ENCODE data around the gene PELO.
A peak's percentile ranks its signal among the peaks of the same experiment; 100 is the strongest.

PELO gene

GRCh38 chr5:52786391-52786790, 1.3 kb upstream of the PELO start:
- H3K36me3 ChIP-seq (ENCODE audit: control insufficient read depth, insufficient read depth, low read length): no peaks in the 10 kb centered on the region
- H3K27ac ChIP-seq (ENCODE audit: insufficient read depth, low read length, poor library complexity, severe bottlenecking): no peak overlapping the region
- H3K9me3 ChIP-seq (ENCODE audit: control insufficient read depth, low read length): no peaks in the 10 kb centered on the region
- H3K4me1 ChIP-seq (ENCODE audit: control insufficient read depth, insufficient read depth, low read length, poor library complexity, severe bottlenecking): peaks cover 12% of the 10 kb centered on the region
- no peak overlapping the region for H3K4me3 ChIP-seq (ENCODE audit: insufficient read depth, low read depth, low read length, poor library complexity, severe bottlenecking)
- H3K27me3 ChIP-seq (replicated peaks; ENCODE audit: control insufficient read depth, insufficient read depth, low read length, poor library complexity, severe bottlenecking): no peaks in the 10 kb centered on the region
- no peak for DNase-seq

- peak in 1 of 3 donors; percentile 21 for DNase-seq
- H3K27ac ChIP-seq (ENCODE audit: insufficient read depth, low read length, poor library complexity, severe bottlenecking): peak overlapping the region; percentile 12
- no peaks in the 10 kb centered on the region for H3K9me3 ChIP-seq (ENCODE audit: control insufficient read depth, low read length)
- peak overlapping the region; percentile 78 for H3K4me3 ChIP-seq (ENCODE audit: insufficient read depth, low read depth, low read length, poor library complexity, severe bottlenecking)
- H3K27me3 ChIP-seq (replicated peaks; ENCODE audit: control insufficient read depth, insufficient read depth, low read length, poor library complexity, severe bottlenecking): no peaks in the 10 kb centered on the region
- H3K4me1 ChIP-seq (ENCODE audit: control insufficient read depth, insufficient read depth, low read length, poor library complexity, severe bottlenecking): peaks cover 12% of the 10 kb centered on the region
- no peaks in the 10 kb centered on the region for H3K36me3 ChIP-seq (ENCODE audit: control insufficient read depth, insufficient read depth, low read length)
Measured at GRCh38 chr5:52786949-52787599, 642 bp upstream of the PELO start.

GRCh38 chr5:52788505-52788821, 747 bp downstream of the PELO start:
- no peak for DNase-seq
- Histone ChIP-seq H3K9me3 (ENCODE audit: control insufficient read depth, low read length) (no peaks in the 10 kb centered on the region), H3K36me3 (ENCODE audit: control insufficient read depth, insufficient read depth, low read length) (no peaks in the 10 kb centered on the region), H3K4me3 (ENCODE audit: insufficient read depth, low read depth, low read length, poor library complexity, severe bottlenecking) (peak overlapping the region; percentile 78), H3K27ac (ENCODE audit: insufficient read depth, low read length, poor library complexity, severe bottlenecking) (peak overlapping the region; percentile 57), H3K27me3 (replicated peaks; ENCODE audit: control insufficient read depth, insufficient read depth, low read length, poor library complexity, severe bottlenecking) (no peaks in the 10 kb centered on the region), H3K4me1 (ENCODE audit: control insufficient read depth, insufficient read depth, low read length, poor library complexity, severe bottlenecking) (peaks cover 12% of the 10 kb centered on the region)

- Histone ChIP-seq H3K27me3 (replicated peaks; ENCODE audit: control insufficient read depth, insufficient read depth, low read length, poor library complexity, severe bottlenecking) (no peaks in the 10 kb centered on the region), H3K4me1 (ENCODE audit: control insufficient read depth, insufficient read depth, low read length, poor library complexity, severe bottlenecking) (peaks cover 12% of the 10 kb centered on the region), H3K36me3 (ENCODE audit: control insufficient read depth, insufficient read depth, low read length) (no peaks in the 10 kb centered on the region), H3K9me3 (ENCODE audit: control insufficient read depth, low read length) (no peaks in the 10 kb centered on the region), H3K27ac (ENCODE audit: insufficient read depth, low read length, poor library complexity, severe bottlenecking) (no peak overlapping the region), H3K4me3 (ENCODE audit: insufficient read depth, low read depth, low read length, poor library complexity, severe bottlenecking) (no peak overlapping the region)
- no peak for DNase-seq
Measured at GRCh38 chr5:52789378-52789777, 1.7 kb downstream of the PELO start.

GRCh38 chr5:52789851-52790250, 2.1 kb downstream of the PELO start:
- H3K36me3 ChIP-seq (ENCODE audit: control insufficient read depth, insufficient read depth, low read length): no peaks in the 10 kb centered on the region
- H3K4me3 ChIP-seq (ENCODE audit: insufficient read depth, low read depth, low read length, poor library complexity, severe bottlenecking): no peak overlapping the region

GRCh38 chr5:52791366-52791765, 3.6 kb downstream of the PELO start:
- DNase-seq: no peak
- Histone ChIP-seq H3K9me3 (ENCODE audit: control insufficient read depth, low read length) (no peaks in the 10 kb centered on the region), H3K27me3 (replicated peaks; ENCODE audit: control insufficient read depth, insufficient read depth, low read length, poor library complexity, severe bottlenecking) (no peaks in the 10 kb centered on the region), H3K4me3 (ENCODE audit: insufficient read depth, low read depth, low read length, poor library complexity, severe bottlenecking) (no peak overlapping the region), H3K4me1 (ENCODE audit: control insufficient read depth, insufficient read depth, low read length, poor library complexity, severe bottlenecking) (peaks cover 12% of the 10 kb centered on the region), H3K27ac (ENCODE audit: insufficient read depth, low read length, poor library complexity, severe bottlenecking) (no peak overlapping the region), H3K36me3 (ENCODE audit: control insufficient read depth, insufficient read depth, low read length) (no peaks in the 10 kb centered on the region)

More at GRCh38 chr5:52789851-52790250, 2.1 kb downstream of the PELO start:
- Histone ChIP-seq H3K9me3 (ENCODE audit: control insufficient read depth, low read length) (no peaks in the 10 kb centered on the region), H3K27me3 (replicated peaks; ENCODE audit: control insufficient read depth, insufficient read depth, low read length, poor library complexity, severe bottlenecking) (no peaks in the 10 kb centered on the region), H3K4me1 (ENCODE audit: control insufficient read depth, insufficient read depth, low read length, poor library complexity, severe bottlenecking) (peaks cover 12% of the 10 kb centered on the region), H3K27ac (ENCODE audit: insufficient read depth, low read length, poor library complexity, severe bottlenecking) (no peak overlapping the region)
- no peak for DNase-seq

- Histone ChIP-seq H3K36me3 (ENCODE audit: control insufficient read depth, insufficient read depth, low read length) (no peaks in the 10 kb centered on the region), H3K4me3 (ENCODE audit: insufficient read depth, low read depth, low read length, poor library complexity, severe bottlenecking) (no peak overlapping the region), H3K9me3 (ENCODE audit: control insufficient read depth, low read length) (no peaks in the 10 kb centered on the region), H3K27ac (ENCODE audit: insufficient read depth, low read length, poor library complexity, severe bottlenecking) (no peak overlapping the region), H3K27me3 (replicated peaks; ENCODE audit: control insufficient read depth, insufficient read depth, low read length, poor library complexity, severe bottlenecking) (no peaks in the 10 kb centered on the region), H3K4me1 (ENCODE audit: control insufficient read depth, insufficient read depth, low read length, poor library complexity, severe bottlenecking) (peaks cover 3% of the 10 kb centered on the region)
- no peak for DNase-seq
Measured at GRCh38 chr5:52794519-52794918, 6.8 kb downstream of the PELO start.

- DNase-seq: no peak
- H3K36me3 ChIP-seq (ENCODE audit: control insufficient read depth, insufficient read depth, low read length): no peaks in the 10 kb centered on the region
- no peak overlapping the region for H3K27ac ChIP-seq (ENCODE audit: insufficient read depth, low read length, poor library complexity, severe bottlenecking)
- no peaks in the 10 kb centered on the region for H3K9me3 ChIP-seq (ENCODE audit: control insufficient read depth, low read length)
- peaks cover 9% of the 10 kb centered on the region for H3K4me1 ChIP-seq (ENCODE audit: control insufficient read depth, insufficient read depth, low read length, poor library complexity, severe bottlenecking)
- H3K4me3 ChIP-seq (ENCODE audit: insufficient read depth, low read depth, low read length, poor library complexity, severe bottlenecking): no peak overlapping the region
- no peaks in the 10 kb centered on the region for H3K27me3 ChIP-seq (replicated peaks; ENCODE audit: control insufficient read depth, insufficient read depth, low read length, poor library complexity, severe bottlenecking)
Measured at GRCh38 chr5:52796031-52796430, 8.3 kb downstream of the PELO start.

- no peaks in the 10 kb centered on the region for H3K27me3 ChIP-seq (replicated peaks; ENCODE audit: control insufficient read depth, insufficient read depth, low read length, poor library complexity, severe bottlenecking)
- H3K27ac ChIP-seq (ENCODE audit: insufficient read depth, low read length, poor library complexity, severe bottlenecking): no peak overlapping the region
- H3K4me3 ChIP-seq (ENCODE audit: insufficient read depth, low read depth, low read length, poor library complexity, severe bottlenecking): no peak overlapping the region
- no peaks in the 10 kb centered on the region for H3K36me3 ChIP-seq (ENCODE audit: control insufficient read depth, insufficient read depth, low read length)
- DNase-seq: no peak
- no peaks in the 10 kb centered on the region for H3K9me3 ChIP-seq (ENCODE audit: control insufficient read depth, low read length)
- peaks cover 15% of the 10 kb centered on the region for H3K4me1 ChIP-seq (ENCODE audit: control insufficient read depth, insufficient read depth, low read length, poor library complexity, severe bottlenecking)
Measured at GRCh38 chr5:52796516-52797103, 8.9 kb downstream of the PELO start.

GRCh38 chr5:52798938-52799337, 11.2 kb downstream of the PELO start:
- DNase-seq: no peak
- peak overlapping the region; percentile 76 for H3K27ac ChIP-seq (ENCODE audit: insufficient read depth, low read length, poor library complexity, severe bottlenecking)

More at GRCh38 chr5:52798938-52799337, 11.2 kb downstream of the PELO start:
- Histone ChIP-seq H3K4me1 (ENCODE audit: control insufficient read depth, insufficient read depth, low read length, poor library complexity, severe bottlenecking) (peaks cover 20% of the 10 kb centered on the region), H3K9me3 (ENCODE audit: control insufficient read depth, low read length) (no peaks in the 10 kb centered on the region), H3K4me3 (ENCODE audit: insufficient read depth, low read depth, low read length, poor library complexity, severe bottlenecking) (peak overlapping the region; percentile 88), H3K27me3 (replicated peaks; ENCODE audit: control insufficient read depth, insufficient read depth, low read length, poor library complexity, severe bottlenecking) (no peaks in the 10 kb centered on the region), H3K36me3 (ENCODE audit: control insufficient read depth, insufficient read depth, low read length) (no peaks in the 10 kb centered on the region)

All from effector memory CD4-positive, alpha-beta T cell (primary cell).